HG02938 (cell line): ENCODE measurements around the gene SHFL.

Source experiments
- ATAC-seq: cut with Tn5 transposase; IDR thresholded peaks from one replicate; pipeline ENCODE4 v1.9.1; 2021; ENCODE audit warnings: mild to moderate bottlenecking, moderate library complexity; ENCODE audit not compliant: unreplicated experiment

Gene SHFL

DNA sequence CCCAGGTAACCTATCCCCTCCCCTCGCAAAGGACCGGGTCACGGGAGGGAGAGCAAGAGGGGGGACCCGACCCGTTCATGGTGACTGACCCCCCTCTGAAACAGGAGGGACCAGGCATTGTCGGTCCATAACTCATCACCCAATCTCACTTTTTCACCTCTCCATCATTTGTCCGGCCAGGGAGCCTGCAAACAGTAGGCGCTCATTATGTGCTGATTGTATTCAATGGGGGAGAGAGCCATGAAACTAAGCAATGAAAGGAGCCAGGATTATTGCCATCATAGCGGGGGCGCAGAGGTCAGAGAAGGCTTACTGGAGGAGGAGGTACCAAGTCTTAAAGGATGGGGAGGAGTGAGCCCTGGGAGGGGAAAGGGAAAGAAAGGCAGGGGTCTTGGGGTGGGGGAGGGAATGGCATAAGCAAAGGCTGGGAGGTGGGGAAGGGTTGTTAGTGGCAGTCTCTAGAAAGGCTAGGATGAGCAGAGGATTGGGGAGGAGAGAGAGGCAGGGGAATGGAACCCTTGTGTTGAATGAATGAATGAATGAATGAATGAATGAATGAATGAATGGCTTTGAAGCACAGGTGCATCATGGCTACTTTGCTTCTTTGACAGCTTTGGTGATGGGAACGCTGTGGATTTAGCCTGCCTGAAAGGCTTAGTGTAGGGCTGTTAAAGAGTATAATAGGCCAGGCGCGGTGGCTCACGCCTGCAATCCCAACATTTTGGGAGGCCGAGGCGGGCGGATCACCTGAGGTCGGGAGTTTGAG is 1.4 kb downstream of the SHFL start:
- no peak for ATAC-seq

- ATAC-seq, result no peak
Measured at GRCh38 chr19:10088949-10089554, 2.9 kb downstream of the SHFL start.

GRCh38 chr19:10089801-10090375 is 3.8 kb downstream of the SHFL start:
- no peak for ATAC-seq

- no peak for ATAC-seq
Measured at GRCh38 chr19:10091370-10091687, 5.2 kb downstream of the SHFL start.

DNA sequence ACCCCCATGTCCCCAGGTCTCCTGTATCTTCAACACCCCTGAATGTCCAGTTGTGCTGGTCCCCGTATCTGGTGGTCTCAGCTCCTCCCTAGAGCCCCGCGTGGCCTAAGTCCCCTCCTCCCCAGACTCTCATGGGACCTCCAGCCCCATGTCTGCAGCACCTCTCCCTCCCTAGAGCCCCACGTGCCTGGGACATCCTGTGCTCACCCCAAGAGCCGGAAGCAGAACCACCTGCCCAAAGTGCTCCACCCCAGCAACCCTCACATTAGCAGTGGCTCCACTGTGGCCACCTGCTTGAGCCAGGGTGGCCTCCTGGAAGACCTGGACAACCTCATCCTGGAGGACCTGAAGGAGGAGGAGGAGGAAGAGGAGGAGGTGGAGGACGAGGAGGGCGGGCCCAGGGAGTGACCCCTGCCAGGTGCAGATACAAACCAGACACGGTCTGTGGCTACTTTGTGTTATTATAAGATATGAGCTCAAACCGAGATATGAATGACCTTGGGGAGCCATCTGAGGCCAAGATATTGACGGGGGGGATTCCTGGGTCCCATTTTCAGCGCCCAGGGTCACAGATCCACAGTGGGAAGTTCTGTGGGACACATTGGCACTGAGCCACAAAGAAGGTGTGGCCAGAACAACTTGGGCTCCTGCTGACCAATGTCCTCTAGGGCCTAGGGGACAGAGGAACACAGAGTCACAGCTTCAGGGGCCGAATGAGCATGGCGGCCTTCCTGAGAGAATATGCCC is 6.0 kb downstream of the SHFL start:
- no peak for ATAC-seq

GRCh38 chr19:10092648-10093294 is 6.7 kb downstream of the SHFL start:
- ATAC-seq, result no peak

- no peak for ATAC-seq
Measured at GRCh38 chr19:10093295-10094186, 7.4 kb downstream of the SHFL start.

- ATAC-seq, result no peak
Measured at GRCh38 chr19:10095622-10095947, 9.5 kb downstream of the SHFL start.

- ATAC-seq, result peak; percentile 66
Measured at GRCh38 chr19:10095948-10096614, 10.0 kb downstream of the SHFL start.

DNA sequence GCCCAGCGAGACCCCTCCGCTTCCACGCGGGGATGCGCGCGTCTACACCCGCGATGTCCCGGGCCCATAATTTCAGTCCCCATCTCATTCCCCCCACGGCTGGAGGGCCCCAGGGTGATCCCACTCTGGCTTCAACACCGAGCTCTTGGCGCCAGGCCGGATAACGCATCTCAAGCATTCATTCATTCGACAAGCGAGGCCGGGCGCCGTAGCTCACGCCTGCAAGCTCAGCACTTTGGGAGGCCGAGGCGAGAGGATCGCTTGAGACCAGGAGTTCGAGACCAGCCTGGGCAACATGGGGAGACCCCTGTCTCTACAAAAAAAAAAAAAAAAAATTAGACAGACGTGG is 10.5 kb downstream of the SHFL start:
- ATAC-seq, result no peak

- ATAC-seq, result no peak
Measured at GRCh38 chr19:10100163-10100785, 14.2 kb downstream of the SHFL start.

DNA sequence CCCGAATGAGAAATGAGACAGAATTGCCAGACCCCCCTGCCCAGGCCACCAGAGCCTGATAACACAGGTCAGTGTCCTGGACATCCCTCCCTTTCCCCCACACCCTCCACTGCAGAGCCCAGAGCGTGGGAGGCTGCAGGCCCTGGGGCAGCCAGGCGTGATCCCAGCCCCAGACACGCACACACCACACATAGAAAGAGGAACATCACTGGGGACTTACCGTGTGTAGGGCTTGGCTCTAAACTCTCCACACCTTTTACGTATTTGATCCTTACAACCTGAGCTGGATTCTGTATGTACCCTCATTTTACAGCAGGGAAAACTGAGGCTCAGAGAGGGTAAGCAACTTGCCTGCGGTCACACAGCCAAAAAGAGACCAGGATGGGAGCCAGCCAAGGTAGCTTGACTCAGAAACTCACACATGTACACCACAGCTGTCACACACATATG is 16.7 kb downstream of the SHFL start:
- peak; percentile 33 for ATAC-seq

DNA sequence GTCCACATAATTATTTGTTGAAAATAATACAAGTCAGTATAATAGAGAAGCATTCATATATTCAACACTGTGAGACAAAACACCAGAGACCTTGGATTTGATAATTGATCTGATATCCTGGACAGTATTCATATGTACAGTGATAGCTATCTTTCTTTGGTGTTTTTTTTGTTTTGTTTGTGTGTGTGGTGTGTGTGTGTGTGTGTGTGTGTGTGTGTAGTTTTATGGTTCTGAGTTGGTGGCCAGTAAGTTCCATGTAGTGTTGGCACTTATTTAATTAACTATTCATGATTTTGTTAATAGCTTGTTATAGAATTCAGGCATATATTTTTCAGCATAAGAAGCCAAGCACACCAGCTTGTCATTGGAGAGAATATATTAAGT is 18.0 kb downstream of the SHFL start:
- ATAC-seq, result no peak

- peak; percentile 40 for ATAC-seq
Measured at GRCh38 chr19:10104665-10105508, 18.8 kb downstream of the SHFL start.

- no peak for ATAC-seq
Measured at GRCh38 chr19:10105509-10106099, 19.5 kb downstream of the SHFL start.

GRCh38 chr19:10106100-10106936 is 20.2 kb downstream of the SHFL start, which contains the start of gene PPAN:
PPAN (plus strand) TSS chr19:10106362; CDS start chr19:10106395, 33 bp downstream.
- ATAC-seq, result peak; percentile 43

GRCh38 chr19:10107254-10107653 is 21.1 kb downstream of the SHFL start:
- no peak for ATAC-seq
